GM18867 (cell line): ENCODE data around the gene KCTD3.
A peak's percentile ranks its signal among the peaks of the same experiment; 100 is the strongest.

ENCODE experiments used
- ATAC-seq: cut with Tn5 transposase; IDR thresholded peaks from one replicate; pipeline ENCODE4 v1.9.1; 2021; ENCODE audit warnings: mild to moderate bottlenecking, moderate library complexity; ENCODE audit not compliant: unreplicated experiment

KCTD3 gene

GRCh38 chr1:215605011-215605621, 38.0 kb downstream of the KCTD3 start:
- ATAC-seq = no peak

GRCh38 chr1:215606036-215606435, 38.9 kb downstream of the KCTD3 start:
- ATAC-seq = no peak

- peak; percentile 50 for ATAC-seq
Observed at GRCh38 chr1:215606564-215607168, 39.6 kb downstream of the KCTD3 start.

GRCh38 chr1:215607412-215607811, 40.3 kb downstream of the KCTD3 start:
- no peak for ATAC-seq

- no peak for ATAC-seq
Observed at GRCh38 chr1:215608646-215609045, 41.5 kb downstream of the KCTD3 start.

- no peak for ATAC-seq
Observed at GRCh38 chr1:215612391-215612790, 45.3 kb downstream of the KCTD3 start.

GRCh38 chr1:215617979-215618378, 50.9 kb downstream of the KCTD3 start:
- ATAC-seq = no peak

GRCh38 chr1:215623162-215623561, 56.1 kb downstream of the KCTD3 start:
- no peak for ATAC-seq

- ATAC-seq = no peak
Observed at GRCh38 chr1:215625949-215626348, 58.8 kb downstream of the KCTD3 start.

GRCh38 chr1:215631040-215631439, 63.9 kb downstream of the KCTD3 start:
- ATAC-seq = no peak

- no peak for ATAC-seq
Observed at GRCh38 chr1:215631489-215631888, 64.4 kb downstream of the KCTD3 start.

GRCh38 chr1:215635827-215636226, 68.7 kb downstream of the KCTD3 start:
- ATAC-seq = no peak

- no peak for ATAC-seq
Observed at GRCh38 chr1:215636258-215636965, 69.3 kb downstream of the KCTD3 start.

- ATAC-seq = no peak
Observed at GRCh38 chr1:215637041-215637573, 70.0 kb downstream of the KCTD3 start.

GRCh38 chr1:215640429-215641148, 73.5 kb downstream of the KCTD3 start:
- ATAC-seq = no peak

GRCh38 chr1:215643592-215644321, 76.7 kb downstream of the KCTD3 start:
- ATAC-seq = no peak

GRCh38 chr1:215645182-215645581, 78.1 kb downstream of the KCTD3 start:
- ATAC-seq = no peak

- no peak for ATAC-seq
Observed at GRCh38 chr1:215645861-215646260, 78.8 kb downstream of the KCTD3 start.

GRCh38 chr1:215647738-215648137, 80.6 kb downstream of the KCTD3 start:
- no peak for ATAC-seq

GRCh38 chr1:215648957-215649356, 81.9 kb downstream of the KCTD3 start:
- no peak for ATAC-seq
